Measurements from ENCODE around the gene OSBPL2. TPM values are rescaled to one million over a fixed set of nuclear protein-coding genes. Genes with fewer than 3 reads are reported as not detected.

The OSBPL2 gene
- total and polyA plus RNA-seq, 2 experiments from 2014 or later, result 16.6 to 31.2 TPM

GRCh38 chr20:62195075-62195405 is 43.3 kb upstream of the OSBPL2 start:
- H3K27ac Mint-ChIP-seq, result no peak overlapping the region

More at GRCh38 chr20:62195075-62195405, 43.3 kb upstream of the OSBPL2 start:
- peaks cover 22% of the 10 kb centered on the region for H3K36me3 Mint-ChIP-seq (ENCODE audit: low read depth)
- peaks cover 3% of the 10 kb centered on the region for H3K27me3 Mint-ChIP-seq (ENCODE audit: insufficient read depth, low read depth, poor library complexity)
- Histone ChIP-seq H3K27me3 (ENCODE audit: insufficient read depth) (no peaks in the 10 kb centered on the region), H3K4me3 (no peak overlapping the region), H4K20me1 (replicated peaks; ENCODE audit: insufficient read depth) (no peaks in the 10 kb centered on the region; the same call in 1 of the 2 replicates), H3K79me2 (replicated peaks; ENCODE audit: insufficient read depth) (peaks cover under 1% of the 10 kb centered on the region), H3K4me1 (ENCODE audit: insufficient read depth) (no peaks in the 10 kb centered on the region), H3K36me3 (ENCODE audit: insufficient read depth) (no peaks in the 10 kb centered on the region; the same call in none of the 2 replicates), H3K9me2 (ENCODE audit: insufficient read depth) (no peaks in the 10 kb centered on the region), H2AFZ (no peak overlapping the region), H3K27ac (ENCODE audit: low read depth) (no peak overlapping the region), H3F3A (replicated peaks; ENCODE audit: low read depth) (no peaks in the 10 kb centered on the region), H3K4me2 (no peak overlapping the region)
- DNase-seq (ENCODE audit: low spot score) (no peak), ATAC-seq (no peak)
- no peak overlapping the region for H3K4me3 Mint-ChIP-seq
- H3K4me1 Mint-ChIP-seq, result no peaks in the 10 kb centered on the region
- TF ChIP-seq EZH2 (IDR thresholded peaks at IDR 0.05; ENCODE audit: low read depth, unreplicated experiment) (no peak), NANOG (IDR thresholded peaks at IDR 0.05; ENCODE audit: borderline replicate concordance) (no peak), ZNF462 (CRISPR knock-in tag; IDR thresholded peaks at IDR 0.05) (no peak)
- no peaks in the 10 kb centered on the region for H3K9me3 Mint-ChIP-seq

Measured in GM23338 (cell line).